ENCODE data around the gene PAGE4.

The PAGE4 gene

DNA sequence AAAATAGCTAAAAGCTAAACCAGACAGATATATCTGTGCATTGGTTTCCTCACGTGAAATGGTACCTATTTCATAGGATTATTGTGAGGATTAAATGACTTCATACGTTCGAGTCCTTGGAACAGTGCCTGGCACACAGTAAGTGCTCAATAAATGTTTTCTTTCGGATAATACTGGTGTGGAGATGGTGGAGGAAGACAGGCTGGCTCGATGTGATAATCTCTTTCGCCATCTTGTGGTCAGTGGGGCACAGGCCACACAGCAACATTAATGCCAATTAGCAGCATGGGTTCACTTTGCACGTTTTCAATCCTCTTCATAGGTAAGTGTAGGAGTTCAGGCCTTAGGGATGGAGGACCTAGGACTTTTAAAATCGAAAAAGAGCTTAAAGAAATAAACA, 9.3 kb downstream of the PAGE4 start:
- Histone ChIP-seq H3K36me3 (ENCODE audit: control insufficient read depth in 2 of 2, insufficient read depth in 1 of 2, low read length in 2 of 2) (no peaks in the 10 kb centered on the region), H3K4me1 (ENCODE audit: control insufficient read depth, insufficient read depth, low read length) (no peaks in the 10 kb centered on the region), H3K9me3 (ENCODE audit: control insufficient read depth, insufficient read depth, low read depth, low read length) (no peaks in the 10 kb centered on the region), H3K4me3 (ENCODE audit: low read depth, low read length) (no peak overlapping the region), H3K27ac (ENCODE audit: extremely low read depth, low read depth, low read length) (no peak overlapping the region)
- ChIA-PET CTCF (interaction anchor here (0.5 to 3.9 kb wide), 26 partner anchors 9 to 628 kb away, joined by 3 to 23 read pairs (median 3); partner anchors contain the start of genes CCNB3, CLCN5 and USP27X), POLR2A (no interaction called here)
- TF ChIP-seq ZNF112 (tag by site-specific recombination; IDR thresholded peaks at IDR 0.05) (no peak), ZNF664 (tag by site-specific recombination; IDR thresholded peaks at IDR 0.05) (peak; percentile 75; the same call in 1 of the 2 replicates), ZNF792 (tag by site-specific recombination; IDR thresholded peaks at IDR 0.05) (0 out of 2 replicates have a peak, but pooled peaks have one; percentile 60), ZNF654 (tag by site-specific recombination; IDR thresholded peaks at IDR 0.05; ENCODE audit: low read depth) (peak; percentile 65)

DNA sequence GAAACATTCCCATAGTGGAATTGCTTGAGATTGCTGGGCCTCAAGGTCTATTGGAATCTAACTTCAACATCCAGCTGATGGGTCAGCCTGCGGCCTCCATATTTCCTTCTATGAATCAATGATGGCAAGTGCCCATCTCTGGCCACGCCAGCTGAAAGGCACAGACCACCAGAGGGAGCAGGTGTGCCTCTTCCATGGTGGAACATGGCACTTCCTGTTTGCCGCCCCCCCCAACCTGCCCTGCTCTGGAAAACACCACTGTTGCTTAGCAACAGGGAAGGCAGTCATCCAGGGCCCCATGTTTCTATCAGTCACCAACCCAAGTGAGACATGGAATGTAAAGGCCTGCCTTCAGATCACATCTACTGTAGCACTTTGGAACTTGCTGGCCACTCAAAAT, 11.6 kb downstream of the PAGE4 start:
- no peaks in the 10 kb centered on the region for H3K36me3 ChIP-seq (ENCODE audit: control insufficient read depth in 2 of 2, insufficient read depth in 1 of 2, low read length in 2 of 2)
- no peak overlapping the region for H3K27ac ChIP-seq (ENCODE audit: extremely low read depth, low read depth, low read length)
- ChIA-PET CTCF (interaction anchor here (0.5 to 3.9 kb wide), 10 partner anchors 9 to 1095 kb away, joined by 3 to 18 read pairs (median 4); no protein-coding TSS in a partner anchor), POLR2A (interaction anchor here (0.7 kb wide), 1 partner anchor 81 kb away, joined by 3 read pairs; no protein-coding TSS in a partner anchor)
- H3K4me3 ChIP-seq (ENCODE audit: low read depth, low read length): no peak overlapping the region
- H3K4me1 ChIP-seq (ENCODE audit: control insufficient read depth, insufficient read depth, low read length): no peaks in the 10 kb centered on the region
- H3K9me3 ChIP-seq (ENCODE audit: control insufficient read depth, insufficient read depth, low read depth, low read length): no peaks in the 10 kb centered on the region
- TF ChIP-seq ZNF10 (tag by site-specific recombination; IDR thresholded peaks at IDR 0.05) (no peak), ZNF23 (tag by site-specific recombination; IDR thresholded peaks at IDR 0.05; ENCODE audit: borderline replicate concordance) (no peak), ZNF660 (tag by site-specific recombination; IDR thresholded peaks at IDR 0.05) (peak; percentile 12; the same call in 1 of the 2 replicates), KLF16 (tag by site-specific recombination; IDR thresholded peaks at IDR 0.05) (no peak), ZNF747 (tag by site-specific recombination; IDR thresholded peaks at IDR 0.05) (no peak), ZBTB1 (tag by site-specific recombination; IDR thresholded peaks at IDR 0.05) (no peak), ZNF2 (tag by site-specific recombination; IDR thresholded peaks at IDR 0.05) (no peak), ZNF558 (tag by site-specific recombination; IDR thresholded peaks at IDR 0.05) (no peak), GLIS2 (tag by site-specific recombination; IDR thresholded peaks at IDR 0.05) (no peak), ZNF274 (IDR thresholded peaks at IDR 0.05; ENCODE audit: low read length) (no peak), ZNF274 (tag by site-specific recombination; IDR thresholded peaks at IDR 0.05; ENCODE audit: borderline replicate concordance) (no peak), ZNF366 (tag by site-specific recombination; conservative IDR thresholded peaks at IDR 0.05) (no peak), ZNF221 (tag by site-specific recombination; IDR thresholded peaks at IDR 0.05; ENCODE audit: borderline replicate concordance) (no peak), EGR2 (tag by site-specific recombination; IDR thresholded peaks at IDR 0.05; ENCODE audit: low read depth) (no peak), KLF7 (tag by site-specific recombination; IDR thresholded peaks at IDR 0.05; ENCODE audit: borderline replicate concordance) (no peak), ZNF548 (tag by site-specific recombination; IDR thresholded peaks at IDR 0.05) (no peak), RBAK (tag by site-specific recombination; IDR thresholded peaks at IDR 0.05) (no peak), ZSCAN30 (tag by site-specific recombination; IDR thresholded peaks at IDR 0.05) (0 out of 2 replicates have a peak, but pooled peaks have one; percentile 42), ZBTB21 (tag by site-specific recombination; IDR thresholded peaks at IDR 0.05) (no peak)
- TF ChIP-seq, protein P1, sequence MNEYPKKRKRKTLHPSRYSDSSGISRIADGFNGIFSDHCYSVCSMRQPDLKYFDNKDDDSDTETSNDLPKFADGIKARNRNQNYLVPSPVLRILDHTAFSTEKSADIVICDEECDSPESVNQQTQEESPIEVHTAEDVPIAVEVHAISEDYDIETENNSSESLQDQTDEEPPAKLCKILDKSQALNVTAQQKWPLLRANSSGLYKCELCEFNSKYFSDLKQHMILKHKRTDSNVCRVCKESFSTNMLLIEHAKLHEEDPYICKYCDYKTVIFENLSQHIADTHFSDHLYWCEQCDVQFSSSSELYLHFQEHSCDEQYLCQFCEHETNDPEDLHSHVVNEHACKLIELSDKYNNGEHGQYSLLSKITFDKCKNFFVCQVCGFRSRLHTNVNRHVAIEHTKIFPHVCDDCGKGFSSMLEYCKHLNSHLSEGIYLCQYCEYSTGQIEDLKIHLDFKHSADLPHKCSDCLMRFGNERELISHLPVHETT (tag by site-specific recombination; IDR thresholded peaks at IDR 0.05): no peak
- TF ChIP-seq, protein P2, sequence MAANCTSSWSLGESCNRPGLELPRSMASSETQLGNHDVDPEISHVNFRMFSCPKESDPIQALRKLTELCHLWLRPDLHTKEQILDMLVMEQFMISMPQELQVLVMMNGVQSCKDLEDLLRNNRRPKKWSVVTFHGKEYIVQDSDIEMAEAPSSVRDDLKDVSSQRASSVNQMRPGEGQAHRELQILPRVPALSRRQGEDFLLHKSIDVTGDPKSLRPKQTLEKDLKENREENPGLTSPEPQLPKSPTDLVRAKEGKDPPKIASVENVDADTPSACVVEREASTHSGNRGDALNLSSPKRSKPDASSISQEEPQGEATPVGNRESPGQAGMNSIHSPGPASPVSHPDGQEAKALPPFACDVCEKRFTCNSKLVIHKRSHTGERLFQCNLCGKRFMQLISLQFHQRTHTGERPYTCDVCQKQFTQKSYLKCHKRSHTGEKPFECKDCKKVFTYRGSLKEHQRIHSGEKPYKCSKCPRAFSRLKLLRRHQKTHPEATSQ (tag by site-specific recombination; IDR thresholded peaks at IDR 0.05): no peak
- TF ChIP-seq, protein P3, sequence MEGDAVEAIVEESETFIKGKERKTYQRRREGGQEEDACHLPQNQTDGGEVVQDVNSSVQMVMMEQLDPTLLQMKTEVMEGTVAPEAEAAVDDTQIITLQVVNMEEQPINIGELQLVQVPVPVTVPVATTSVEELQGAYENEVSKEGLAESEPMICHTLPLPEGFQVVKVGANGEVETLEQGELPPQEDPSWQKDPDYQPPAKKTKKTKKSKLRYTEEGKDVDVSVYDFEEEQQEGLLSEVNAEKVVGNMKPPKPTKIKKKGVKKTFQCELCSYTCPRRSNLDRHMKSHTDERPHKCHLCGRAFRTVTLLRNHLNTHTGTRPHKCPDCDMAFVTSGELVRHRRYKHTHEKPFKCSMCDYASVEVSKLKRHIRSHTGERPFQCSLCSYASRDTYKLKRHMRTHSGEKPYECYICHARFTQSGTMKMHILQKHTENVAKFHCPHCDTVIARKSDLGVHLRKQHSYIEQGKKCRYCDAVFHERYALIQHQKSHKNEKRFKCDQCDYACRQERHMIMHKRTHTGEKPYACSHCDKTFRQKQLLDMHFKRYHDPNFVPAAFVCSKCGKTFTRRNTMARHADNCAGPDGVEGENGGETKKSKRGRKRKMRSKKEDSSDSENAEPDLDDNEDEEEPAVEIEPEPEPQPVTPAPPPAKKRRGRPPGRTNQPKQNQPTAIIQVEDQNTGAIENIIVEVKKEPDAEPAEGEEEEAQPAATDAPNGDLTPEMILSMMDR (tag by site-specific recombination; IDR thresholded peaks at IDR 0.05): 0 out of 2 replicates have a peak, but pooled peaks have one; percentile 15
- TF ChIP-seq, protein P4, sequence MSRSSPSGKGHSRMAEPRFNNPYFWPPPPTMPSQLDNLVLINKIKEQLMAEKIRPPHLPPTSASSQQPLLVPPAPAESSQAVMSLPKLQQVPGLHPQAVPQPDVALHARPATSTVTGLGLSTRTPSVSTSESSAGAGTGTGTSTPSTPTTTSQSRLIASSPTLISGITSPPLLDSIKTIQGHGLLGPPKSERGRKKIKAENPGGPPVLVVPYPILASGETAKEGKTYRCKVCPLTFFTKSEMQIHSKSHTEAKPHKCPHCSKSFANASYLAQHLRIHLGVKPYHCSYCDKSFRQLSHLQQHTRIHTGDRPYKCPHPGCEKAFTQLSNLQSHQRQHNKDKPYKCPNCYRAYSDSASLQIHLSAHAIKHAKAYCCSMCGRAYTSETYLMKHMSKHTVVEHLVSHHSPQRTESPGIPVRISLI (tag by site-specific recombination; IDR thresholded peaks at IDR 0.05): no peak
- TF ChIP-seq, protein P5, sequence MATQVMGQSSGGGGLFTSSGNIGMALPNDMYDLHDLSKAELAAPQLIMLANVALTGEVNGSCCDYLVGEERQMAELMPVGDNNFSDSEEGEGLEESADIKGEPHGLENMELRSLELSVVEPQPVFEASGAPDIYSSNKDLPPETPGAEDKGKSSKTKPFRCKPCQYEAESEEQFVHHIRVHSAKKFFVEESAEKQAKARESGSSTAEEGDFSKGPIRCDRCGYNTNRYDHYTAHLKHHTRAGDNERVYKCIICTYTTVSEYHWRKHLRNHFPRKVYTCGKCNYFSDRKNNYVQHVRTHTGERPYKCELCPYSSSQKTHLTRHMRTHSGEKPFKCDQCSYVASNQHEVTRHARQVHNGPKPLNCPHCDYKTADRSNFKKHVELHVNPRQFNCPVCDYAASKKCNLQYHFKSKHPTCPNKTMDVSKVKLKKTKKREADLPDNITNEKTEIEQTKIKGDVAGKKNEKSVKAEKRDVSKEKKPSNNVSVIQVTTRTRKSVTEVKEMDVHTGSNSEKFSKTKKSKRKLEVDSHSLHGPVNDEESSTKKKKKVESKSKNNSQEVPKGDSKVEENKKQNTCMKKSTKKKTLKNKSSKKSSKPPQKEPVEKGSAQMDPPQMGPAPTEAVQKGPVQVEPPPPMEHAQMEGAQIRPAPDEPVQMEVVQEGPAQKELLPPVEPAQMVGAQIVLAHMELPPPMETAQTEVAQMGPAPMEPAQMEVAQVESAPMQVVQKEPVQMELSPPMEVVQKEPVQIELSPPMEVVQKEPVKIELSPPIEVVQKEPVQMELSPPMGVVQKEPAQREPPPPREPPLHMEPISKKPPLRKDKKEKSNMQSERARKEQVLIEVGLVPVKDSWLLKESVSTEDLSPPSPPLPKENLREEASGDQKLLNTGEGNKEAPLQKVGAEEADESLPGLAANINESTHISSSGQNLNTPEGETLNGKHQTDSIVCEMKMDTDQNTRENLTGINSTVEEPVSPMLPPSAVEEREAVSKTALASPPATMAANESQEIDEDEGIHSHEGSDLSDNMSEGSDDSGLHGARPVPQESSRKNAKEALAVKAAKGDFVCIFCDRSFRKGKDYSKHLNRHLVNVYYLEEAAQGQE (tag by site-specific recombination; IDR thresholded peaks at IDR 0.05): no peak

Data from HEK293 (cell line).